SK-N-SH (cell line): ENCODE results near the gene CHRNB1. TPM values are rescaled to one million over a fixed set of nuclear protein-coding genes. Genes with fewer than 3 reads are reported as not detected.

Source experiments
- CTCF ChIA-PET: fragments of 300-600, 350-600 bp; formaldehyde crosslinking; extraction: SDS; loops from one replicate; lab custom pipeline; 2021; lab: Yijun Ruan, JAX
- POLR2A ChIA-PET: fragments of 350-600 bp; sonication (Branson Sonifier 250); formaldehyde crosslinking; extraction: SDS; loops from one replicate; lab custom pipeline; 2020; ENCODE audit warnings: antibody characterized with exemption, inconsistent platforms; lab: Yijun Ruan, JAX
- DNase-seq: peaks from one replicate; pipeline ENCODE4 v3.0.0; 2012
- H2AFZ ChIP-seq: fragments of 200-600 bp; sonication (generic); 2 replicates; pipeline ENCODE4 v1.8.1; 2016; ENCODE audit warnings: antibody characterized with exemption, mild to moderate bottlenecking, low read depth
- H3F3A ChIP-seq: fragments of 200-600 bp; sonication (generic); replicated peaks from 2 replicates; pipeline ENCODE3; 2016; ENCODE audit warnings: antibody characterized with exemption, mild to moderate bottlenecking; ENCODE audit not compliant: insufficient read depth
- H3K27ac ChIP-seq, 2 experiments: fragments of 200-500 bp in 1 of 2; fragments of 200-600 bp in 1 of 2; sonication (Bioruptor generic) in 1 of 2; sonication (generic), shearing (Covaris generic) in 1 of 2; 2 replicates each; pipeline versions ENCODE4 v1.5.1 to v1.6.1; 2014 to 2016; ENCODE audit warnings: low read depth in 2 of 2, inconsistent platforms in 1 of 2, low read length in 1 of 2, mild to moderate bottlenecking in 1 of 2, mixed read lengths in 1 of 2
- H3K27me3 ChIP-seq: fragments of 200-600 bp; sonication (generic), shearing (Covaris generic); 2 replicates; pipeline ENCODE4 v1.6.1; 2016; ENCODE audit warnings: mixed run types; ENCODE audit not compliant: insufficient read depth
- H3K36me3 ChIP-seq, 2 experiments: fragments of 200-500 bp in 1 of 2; fragments of 200-600 bp in 1 of 2; sonication (Bioruptor generic) in 1 of 2; sonication (generic) in 1 of 2; replicated peaks in 1 of 2; 2 replicates each; pipeline versions ENCODE3 to v1.5.1; 2014 to 2016; ENCODE audit warnings: low read length in 1 of 2, mild to moderate bottlenecking in 1 of 2; ENCODE audit not compliant: insufficient read depth in 2 of 2, control insufficient read depth in 1 of 2
- H3K4me1 ChIP-seq, 2 experiments: fragments of 200-500 bp in 1 of 2; fragments of 200-600 bp in 1 of 2; sonication (Bioruptor generic) in 1 of 2; sonication (generic), shearing (Covaris generic) in 1 of 2; 2 replicates each; pipeline versions ENCODE4 v1.5.1 to v1.6.1; 2014 to 2016; ENCODE audit warnings: low read depth in 1 of 2, low read length in 1 of 2, mixed run types in 1 of 2; ENCODE audit not compliant: insufficient read depth in 2 of 2, control insufficient read depth in 1 of 2
- H3K4me2 ChIP-seq: fragments of 200-600 bp; sonication (generic), shearing (Covaris generic); 2 replicates; pipeline ENCODE4 v1.6.1; 2017; ENCODE audit warnings: mixed run types
- H3K4me3 ChIP-seq, 2 experiments: fragments of 200-500 bp in 1 of 2; fragments of 200-600 bp in 1 of 2; sonication (Bioruptor generic) in 1 of 2; sonication (generic), shearing (Covaris generic) in 1 of 2; 2 replicates each; pipeline versions ENCODE4 v1.5.1 to v1.8.1; 2014 to 2016; ENCODE audit warnings: low read depth in 2 of 2, inconsistent platforms in 1 of 2, low read length in 1 of 2, mild to moderate bottlenecking in 1 of 2, mixed read lengths in 1 of 2, moderate library complexity in 1 of 2
- H3K79me2 ChIP-seq: fragments of 200-600 bp; sonication (generic); 2 replicates; pipeline ENCODE4 v1.8.1; 2017; ENCODE audit warnings: mild to moderate bottlenecking; ENCODE audit not compliant: insufficient read depth
- H3K9ac ChIP-seq: fragments of 200-600 bp; sonication (generic); 2 replicates; pipeline ENCODE4 v1.6.1; 2017; ENCODE audit warnings: mixed run types
- H3K9me2 ChIP-seq: fragments of 200-600 bp; sonication (generic); 2 replicates; pipeline ENCODE4 v1.6.1; 2017; ENCODE audit warnings: mixed run types
- H3K9me3 ChIP-seq: fragments of 200-600 bp; sonication (generic); 2 replicates; pipeline ENCODE4 v1.6.1; 2017; ENCODE audit warnings: mixed run types, mild to moderate bottlenecking, moderate library complexity
- H4K20me1 ChIP-seq: fragments of 200-600 bp; sonication (generic); 2 replicates; pipeline ENCODE4 v1.6.1; 2017; ENCODE audit warnings: mild to moderate bottlenecking, mixed run types; ENCODE audit not compliant: insufficient read depth
- CTCF ChIP-seq: fragments of 200-600 bp; sonication (generic); IDR thresholded peaks from 2 replicates; pipeline ENCODE4 v1.6.1; 2017; ENCODE audit warnings: antibody characterized with exemption, mild to moderate bottlenecking, moderate library complexity
- GABPA ChIP-seq: IDR thresholded peaks from 2 replicates; pipeline ENCODE4 v1.4.0; 2012; ENCODE audit warnings: low read depth, mild to moderate bottlenecking
- GATA2 ChIP-seq: sonication (generic); formaldehyde crosslinking; IDR thresholded peaks from 2 replicates; pipeline ENCODE4 v1.5.0; 2020; ENCODE audit warnings: mild to moderate bottlenecking, missing genetic modification reagents
- NFIC ChIP-seq: IDR thresholded peaks from 2 replicates; pipeline ENCODE4 v1.4.0; 2012; ENCODE audit warnings: borderline replicate concordance
- RAD21 ChIP-seq: IDR thresholded peaks from 2 replicates; pipeline ENCODE4 v1.6.1; 2012; ENCODE audit warnings: mild to moderate bottlenecking, low read length
- RCOR1 ChIP-seq: fragments of 150-350 bp; IDR thresholded peaks from 2 replicates; pipeline ENCODE4 v1.6.1; 2017; ENCODE audit warnings: antibody characterized with exemption, low read length
- RXRA ChIP-seq: IDR thresholded peaks from 2 replicates; pipeline ENCODE4 v1.4.0; 2012; ENCODE audit warnings: low read depth, mild to moderate bottlenecking, borderline replicate concordance
- TAF1 ChIP-seq: IDR thresholded peaks from 2 replicates; pipeline ENCODE4 v1.6.1; 2012; ENCODE audit warnings: low read depth, mild to moderate bottlenecking, low read length, moderate library complexity, borderline replicate concordance
- TCF12 ChIP-seq: IDR thresholded peaks from 2 replicates; pipeline ENCODE4 v1.4.0; 2012
- TEAD4 ChIP-seq: IDR thresholded peaks from 2 replicates; pipeline ENCODE4 v1.4.0; 2012; ENCODE audit warnings: mild to moderate bottlenecking, borderline replicate concordance; ENCODE audit not compliant: insufficient read depth
- WGBS: methylation state at CpG from one replicate; pipeline ENCODE4 v1.1.6; 2017; ENCODE audit warnings: low lambda C conversion rate; 5-methylcytosine and 5-hydroxymethylcytosine counted together
- polyA plus RNA-seq, 3 experiments: library from polyadenylated mRNA; depleted of rRNA; stranded (reverse); fragments of >200 nt; gene quantifications; 2 replicates each; pipeline ENCODE4 v1.2.3, GENCODE V29; 2012
- TF ChIP-seq, protein P1 (sequence below): IDR thresholded peaks from 2 replicates; pipeline ENCODE4; 2012
- TF ChIP-seq, protein P2 (sequence below): fragments of 150-350 bp; IDR thresholded peaks from 2 replicates; pipeline ENCODE4 v1.6.1; 2016; ENCODE audit warnings: mild to moderate bottlenecking, low read depth, low read length

Gene CHRNB1
- polyA plus RNA-seq, 1 of the 3 experiments (the other 2 are of a cell fraction), result 26.8 TPM

- H3K9ac ChIP-seq, result no peak overlapping the region
- H3K27me3 ChIP-seq, result no peaks in the 10 kb centered on the region
These were observed 26.2 kb upstream of the CHRNB1 start for GRCh38 chr17:7418472-7419152.

DNA sequence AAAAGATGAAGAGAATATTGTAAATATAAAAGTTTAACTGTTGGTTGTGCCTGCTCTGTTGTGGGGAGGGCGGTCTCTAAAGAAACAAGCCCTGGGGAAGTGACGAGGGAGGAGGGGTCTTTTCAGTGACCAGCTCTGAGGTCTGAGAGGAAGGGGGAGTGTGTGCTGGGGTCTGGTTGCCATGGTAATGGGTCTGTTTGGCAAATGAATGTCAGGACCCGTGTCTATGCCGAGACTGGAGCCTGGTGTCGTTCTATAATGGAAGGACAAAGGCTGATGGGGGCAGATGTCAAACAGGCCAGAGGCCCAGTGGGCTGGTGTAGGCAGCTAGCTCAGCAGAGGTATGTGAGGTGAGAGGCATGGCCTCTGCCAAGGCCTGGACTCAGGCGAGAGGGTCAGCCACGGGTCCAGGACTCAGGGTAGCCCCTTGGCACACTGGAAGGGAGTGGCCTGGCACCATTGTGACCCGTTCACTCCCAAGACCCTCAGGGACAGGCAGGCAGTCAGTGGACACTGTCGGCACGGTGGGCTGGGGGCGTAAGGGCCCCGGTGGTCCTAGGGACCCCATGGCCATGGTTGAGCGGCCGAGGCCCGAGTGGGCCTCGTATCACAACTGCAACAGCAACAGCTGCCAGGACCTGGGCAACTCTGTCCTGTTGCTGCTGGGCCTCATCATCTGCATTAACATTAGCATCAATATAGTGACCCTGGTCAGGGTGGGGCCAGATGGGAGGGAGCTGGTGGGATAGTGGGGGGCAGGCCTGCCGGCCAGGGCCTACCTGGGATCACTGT is 24.8 kb upstream of the CHRNB1 start, which contains the start of gene SPEM1:
Gene SPEM1 (plus strand): TSS at position 506 of the 792 bp plus-strand sequence. CDS start 61 bp downstream, at position 567.
- Histone ChIP-seq H3K9ac (no peak within 1 kb of the TSS), H3K9me2 (no peaks in the 10 kb centered on the region), H3K4me1 (no peaks in the 10 kb centered on the region; a peak in 1 of 4 replicates), H3K9me3 (no peaks in the 10 kb centered on the region), H3K4me2 (no peak within 1 kb of the TSS), H4K20me1 (no peaks in the 10 kb centered on the region), H3K27ac (no peak within 1 kb of the TSS), H3K4me3 (no peak within 1 kb of the TSS), H3K27me3 (no peaks in the 10 kb centered on the region), H2AFZ (no peak within 1 kb of the TSS), H3K79me2 (no peaks in the 10 kb centered on the region), H3F3A (no peaks in the 10 kb centered on the region), H3K36me3 (peaks cover 0 to 23% of the 10 kb centered on the region in 2 experiments)
- 75% methylated on average over 10 of the region's 17 CpGs for whole genome bisulfite sequencing
- POLR2A ChIA-PET, result no interaction called here
- peak; percentile 71 for DNase-seq
- no peak for TF ChIP-seq TCF12
- CTCF ChIA-PET, result interaction anchor here (1.2 to 1.6 kb wide), 4 partner anchors 12 to 141 kb away, joined by 3 to 6 read pairs (median 6); partner anchors contain the start of gene FGF11

More at GRCh38 chr17:7418472-7419152, 26.2 kb upstream of the CHRNB1 start:
- Histone ChIP-seq H4K20me1 (no peaks in the 10 kb centered on the region), H3K79me2 (no peaks in the 10 kb centered on the region), H3K9me3 (no peaks in the 10 kb centered on the region), H3K4me2 (no peak overlapping the region), H3K36me3 (peaks cover 0 to 33% of the 10 kb centered on the region in 2 experiments), H2AFZ (no peak overlapping the region), H3F3A (no peaks in the 10 kb centered on the region), H3K27ac (no peak overlapping the region), H3K4me1 (no peaks in the 10 kb centered on the region; a peak in 1 of 4 replicates), H3K4me3 (no peak overlapping the region), H3K9me2 (no peaks in the 10 kb centered on the region)
- TF ChIP-seq GABPA (no peak), TAF1 (no peak), RXRA (no peak), TEAD4 (no peak)
- TF ChIP-seq, protein P1, sequence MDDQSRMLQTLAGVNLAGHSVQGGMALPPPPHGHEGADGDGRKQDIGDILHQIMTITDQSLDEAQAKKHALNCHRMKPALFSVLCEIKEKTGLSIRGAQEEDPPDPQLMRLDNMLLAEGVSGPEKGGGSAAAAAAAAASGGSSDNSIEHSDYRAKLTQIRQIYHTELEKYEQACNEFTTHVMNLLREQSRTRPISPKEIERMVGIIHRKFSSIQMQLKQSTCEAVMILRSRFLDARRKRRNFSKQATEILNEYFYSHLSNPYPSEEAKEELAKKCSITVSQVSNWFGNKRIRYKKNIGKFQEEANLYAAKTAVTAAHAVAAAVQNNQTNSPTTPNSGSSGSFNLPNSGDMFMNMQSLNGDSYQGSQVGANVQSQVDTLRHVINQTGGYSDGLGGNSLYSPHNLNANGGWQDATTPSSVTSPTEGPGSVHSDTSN, result no peak
- no peak for DNase-seq
- WGBS, result 87% methylated on average over 18 of the region's 18 CpGs
- POLR2A ChIA-PET, result no interaction called here
- CTCF ChIA-PET, result interaction anchor here (0.7 to 1.6 kb wide), 4 partner anchors 35 to 142 kb away, joined by 3 to 6 read pairs (median 3); no protein-coding TSS in a partner anchor

GRCh38 chr17:7421186-7421585 is 23.7 kb upstream of the CHRNB1 start:
- Histone ChIP-seq H3K79me2 (no peaks in the 10 kb centered on the region), H2AFZ (no peak overlapping the region), H3K4me2 (no peak overlapping the region), H3K4me3 (no peak overlapping the region), H3K36me3 (peaks cover 0 to 12% of the 10 kb centered on the region in 2 experiments), H3K27me3 (no peaks in the 10 kb centered on the region), H3K9ac (no peak overlapping the region), H3K9me2 (no peaks in the 10 kb centered on the region), H3K9me3 (no peaks in the 10 kb centered on the region), H3F3A (no peaks in the 10 kb centered on the region), H4K20me1 (no peaks in the 10 kb centered on the region), H3K4me1 (no peaks in the 10 kb centered on the region; a peak in 1 of 4 replicates), H3K27ac (no peak overlapping the region)
- ChIA-PET CTCF (interaction anchor here (1.2 to 1.4 kb wide), 3 partner anchors 11 to 18 kb away, joined by 3 to 6 read pairs (median 5); partner anchors contain the start of gene FGF11), POLR2A (interaction anchor here (0.6 to 0.8 kb wide), 2 partner anchors 17 to 115 kb away, joined by 4 to 6 read pairs; partner anchors contain the start of gene TMEM256)
- DNase-seq, result no peak
- 98% methylated on average over 16 of the region's 16 CpGs for WGBS
- no peak for TF ChIP-seq RAD21
- TF ChIP-seq, protein P1, result no peak
- no peak for TF ChIP-seq GABPA
- TF ChIP-seq RCOR1, result no peak
- no peak for TF ChIP-seq GATA2 (CRISPR knock-in tag)
- no peak for TF ChIP-seq CTCF
- no peak for TF ChIP-seq NFIC
- TF ChIP-seq, protein P2, sequence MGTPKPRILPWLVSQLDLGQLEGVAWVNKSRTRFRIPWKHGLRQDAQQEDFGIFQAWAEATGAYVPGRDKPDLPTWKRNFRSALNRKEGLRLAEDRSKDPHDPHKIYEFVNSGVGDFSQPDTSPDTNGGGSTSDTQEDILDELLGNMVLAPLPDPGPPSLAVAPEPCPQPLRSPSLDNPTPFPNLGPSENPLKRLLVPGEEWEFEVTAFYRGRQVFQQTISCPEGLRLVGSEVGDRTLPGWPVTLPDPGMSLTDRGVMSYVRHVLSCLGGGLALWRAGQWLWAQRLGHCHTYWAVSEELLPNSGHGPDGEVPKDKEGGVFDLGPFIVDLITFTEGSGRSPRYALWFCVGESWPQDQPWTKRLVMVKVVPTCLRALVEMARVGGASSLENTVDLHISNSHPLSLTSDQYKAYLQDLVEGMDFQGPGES, result no peak
